ENCODE data around the gene MYO19.
A peak's percentile ranks its signal among the peaks of the same experiment; 100 is the strongest.

The MYO19 gene

GRCh38 chr17:36575028-36575427, 40.4 kb upstream of the MYO19 start:
- no peak for TF ChIP-seq REST (IDR thresholded peaks at IDR 0.05; ENCODE audit: insufficient read depth in 1 of 2, low read depth in 2 of 2, low read length in 2 of 2)
- no peak for TF ChIP-seq SIN3A (IDR thresholded peaks at IDR 0.05; ENCODE audit: borderline replicate concordance, insufficient read depth, low read length)
- no peak for TF ChIP-seq FOXP2 (optimal IDR thresholded peaks at IDR 0.05; ENCODE audit: borderline replicate concordance, extremely low read depth, extremely low read length, insufficient read depth)
- TF ChIP-seq POLR2AphosphoS5 (IDR thresholded peaks at IDR 0.05; ENCODE audit: low read depth, low read length): no peak
- TF ChIP-seq TAF1 (IDR thresholded peaks at IDR 0.05; ENCODE audit: borderline replicate concordance, insufficient read depth, low read length): no peak

- TF ChIP-seq TAF1 (IDR thresholded peaks at IDR 0.05; ENCODE audit: borderline replicate concordance, insufficient read depth, low read length) (no peak), POLR2AphosphoS5 (IDR thresholded peaks at IDR 0.05; ENCODE audit: low read depth, low read length) (no peak), FOXP2 (optimal IDR thresholded peaks at IDR 0.05; ENCODE audit: borderline replicate concordance, extremely low read depth, extremely low read length, insufficient read depth) (no peak)
Observed at GRCh38 chr17:36566081-36566480, 31.4 kb upstream of the MYO19 start.

GRCh38 chr17:36553459-36553858, 18.8 kb upstream of the MYO19 start:
- TF ChIP-seq FOXP2 (optimal IDR thresholded peaks at IDR 0.05; ENCODE audit: borderline replicate concordance, extremely low read depth, extremely low read length, insufficient read depth) (no peak), TAF1 (IDR thresholded peaks at IDR 0.05; ENCODE audit: borderline replicate concordance, insufficient read depth, low read length) (no peak), SIN3A (IDR thresholded peaks at IDR 0.05; ENCODE audit: borderline replicate concordance, insufficient read depth, low read length) (no peak), POLR2AphosphoS5 (IDR thresholded peaks at IDR 0.05; ENCODE audit: low read depth, low read length) (0 out of 2 replicates have a peak, but pooled peaks have one; percentile 25), REST (IDR thresholded peaks at IDR 0.05; ENCODE audit: insufficient read depth in 1 of 2, low read depth in 2 of 2, low read length in 2 of 2) (no peak)

- no peak for TF ChIP-seq SIN3A (IDR thresholded peaks at IDR 0.05; ENCODE audit: borderline replicate concordance, insufficient read depth, low read length)
- no peak for TF ChIP-seq FOXP2 (optimal IDR thresholded peaks at IDR 0.05; ENCODE audit: borderline replicate concordance, extremely low read depth, extremely low read length, insufficient read depth)
- no peak for TF ChIP-seq TAF1 (IDR thresholded peaks at IDR 0.05; ENCODE audit: borderline replicate concordance, insufficient read depth, low read length)
- no peak for TF ChIP-seq POLR2AphosphoS5 (IDR thresholded peaks at IDR 0.05; ENCODE audit: low read depth, low read length)
- no peak for TF ChIP-seq REST (IDR thresholded peaks at IDR 0.05; ENCODE audit: insufficient read depth in 1 of 2, low read depth in 2 of 2, low read length in 2 of 2)
Observed at GRCh38 chr17:36550491-36551417, 16.1 kb upstream of the MYO19 start.

- TF ChIP-seq TAF1 (IDR thresholded peaks at IDR 0.05; ENCODE audit: borderline replicate concordance, insufficient read depth, low read length): no peak
- TF ChIP-seq REST (IDR thresholded peaks at IDR 0.05; ENCODE audit: insufficient read depth in 1 of 2, low read depth in 2 of 2, low read length in 2 of 2): no peak
- no peak for TF ChIP-seq SIN3A (IDR thresholded peaks at IDR 0.05; ENCODE audit: borderline replicate concordance, insufficient read depth, low read length)
- TF ChIP-seq POLR2AphosphoS5 (IDR thresholded peaks at IDR 0.05; ENCODE audit: low read depth, low read length): no peak
- TF ChIP-seq FOXP2 (optimal IDR thresholded peaks at IDR 0.05; ENCODE audit: borderline replicate concordance, extremely low read depth, extremely low read length, insufficient read depth): no peak
Observed at GRCh38 chr17:36547776-36548175, 13.1 kb upstream of the MYO19 start.

Measured in PFSK-1 (cell line).